Lower lobe of right lung (tissue), 2 donors: ENCODE data around the gene SMG6. TPM values are rescaled to one million over a fixed set of nuclear protein-coding genes. Genes with fewer than 3 reads are reported as not detected.

ENCODE experiments used
- ATAC-seq, 2 donors: fragments of 200-7000 bp; cut with Tn5 transposase; one replicate each; pipeline ENCODE4 v1.9.1; 2020 to 2022; ENCODE audit warnings: mild to moderate bottlenecking in 2 of 2, moderate library complexity in 2 of 2
- DNase-seq: peaks from one replicate; pipeline ENCODE4 v3.0.0-alpha.2; 2020
- H3K27ac ChIP-seq: fragments of 200-600 bp; one replicate; pipeline ENCODE4 v1.8.0; 2022
- H3K27me3 ChIP-seq: fragments of 200-600 bp; one replicate; pipeline ENCODE4 v1.8.0; 2022; ENCODE audit warnings: low read depth
- H3K36me3 ChIP-seq: fragments of 200-600 bp; one replicate; pipeline ENCODE4 v1.8.0; 2022; ENCODE audit warnings: mild to moderate bottlenecking
- H3K4me1 ChIP-seq: fragments of 200-600 bp; one replicate; pipeline ENCODE4 v1.8.0; 2022
- H3K4me3 ChIP-seq: fragments of 200-600 bp; one replicate; pipeline ENCODE4 v1.8.0; 2022; ENCODE audit warnings: mild to moderate bottlenecking
- H3K9me3 ChIP-seq: fragments of 200-600 bp; one replicate; pipeline ENCODE4 v1.8.0; 2022
- CTCF ChIP-seq: fragments of 200-600 bp; IDR thresholded peaks from one replicate; pipeline ENCODE4 v1.8.0; 2022; ENCODE audit warnings: antibody characterized with exemption, mild to moderate bottlenecking
- intact Hi-C: fragments of 100-400 bp; cut with DNase I; formaldehyde crosslinking; loops from one replicate; pipeline ENCODE4 v1.11.0; 2022
- long read RNA-seq: library from polyadenylated mRNA; unstranded; transcript quantifications from one replicate; pipeline ENCODE4 v2.0.0, GENCODE V29; 2021
- total RNA-seq: library from RNA; stranded (reverse); fragmentation: NEBNext Ultra II Directional; extraction: Animal tissue kit (Norgen Biotek cat#: 25700); gene quantifications from one replicate; pipeline ENCODE4 v1.2.1, GENCODE V29; 2021
- donor health status: DM: no; HTN: yes; CAD: no; lungs with severe emphysema.

The SMG6 gene
- total RNA-seq = 33.8 TPM
- long read RNA-seq, full-length matches to known transcripts = 10 of 29 reads
- long read RNA-seq, partial matches to known transcripts = 4 of 29 reads
- long read RNA-seq, other reads (novel, unspliced or antisense) = 15 of 29 reads

GRCh38 chr17:2303204-2304188, at the start of gene SMG6, which contains the start of gene SRR:
TSS of gene SMG6 (minus strand) at chr17:2303785. CDS start at chr17:2303720, 65 bp downstream.
TSS of gene SRR (plus strand) at chr17:2303950. CDS start at chr17:2315561, 11,611 bp downstream.
- Histone ChIP-seq H3K27me3 (no peaks in the 10 kb centered on the region), H3K4me3 (peak within 1 kb of the TSS; percentile 98), H3K36me3 (peaks cover 19% of the 10 kb centered on the region), H3K4me1 (peaks cover 28% of the 10 kb centered on the region), H3K9me3 (no peaks in the 10 kb centered on the region), H3K27ac (peak within 1 kb of the TSS; percentile 85)
- DNase-seq = peak; percentile 93
- TF ChIP-seq CTCF = no peak
- intact Hi-C loops = no loop called here
- peak; percentile 98 for ATAC-seq

- H3K27ac ChIP-seq = no peak overlapping the region
- peaks cover 13% of the 10 kb centered on the region for H3K4me1 ChIP-seq
- H3K27me3 ChIP-seq = no peaks in the 10 kb centered on the region
- no peak for ATAC-seq
- TF ChIP-seq CTCF = no peak
- no peak overlapping the region for H3K4me3 ChIP-seq
- DNase-seq = peak; percentile 23
- intact Hi-C loops = no loop called here
- H3K9me3 ChIP-seq = no peaks in the 10 kb centered on the region
- no peaks in the 10 kb centered on the region for H3K36me3 ChIP-seq
These were observed 47.7 kb upstream of the SMG6 start for GRCh38 chr17:2351269-2351668.

- TF ChIP-seq CTCF = no peak
- peaks cover 13% of the 10 kb centered on the region for H3K36me3 ChIP-seq
- H3K4me3 ChIP-seq = no peak overlapping the region
- intact Hi-C loops = no loop called here
- peaks cover 25% of the 10 kb centered on the region for H3K4me1 ChIP-seq
- H3K27me3 ChIP-seq = no peaks in the 10 kb centered on the region
- peak; percentile 38 to 53 for ATAC-seq
- peak overlapping the region; percentile 7 for H3K27ac ChIP-seq
- no peaks in the 10 kb centered on the region for H3K9me3 ChIP-seq
- DNase-seq = peak; percentile 53
These were observed 44.5 kb upstream of the SMG6 start for GRCh38 chr17:2347805-2348685.

- Histone ChIP-seq H3K4me1 (peaks cover 24% of the 10 kb centered on the region), H3K4me3 (no peak overlapping the region), H3K9me3 (no peaks in the 10 kb centered on the region), H3K36me3 (peaks cover 13% of the 10 kb centered on the region), H3K27ac (peak overlapping the region; percentile 28), H3K27me3 (no peaks in the 10 kb centered on the region)
- intact Hi-C loops = no loop called here
- TF ChIP-seq CTCF = no peak
- DNase-seq (peak; percentile 60), ATAC-seq (peak; percentile 86 to 90)
These were observed 42.9 kb upstream of the SMG6 start for GRCh38 chr17:2346475-2346874.

GRCh38 chr17:2344528-2344927, 40.9 kb upstream of the SMG6 start:
- H3K4me3 ChIP-seq = no peak overlapping the region
- intact Hi-C loops = no loop called here
- no peak for DNase-seq
- H3K27me3 ChIP-seq = no peaks in the 10 kb centered on the region
- H3K4me1 ChIP-seq = peaks cover 24% of the 10 kb centered on the region
- no peak for ATAC-seq
- H3K27ac ChIP-seq = no peak overlapping the region
- TF ChIP-seq CTCF = no peak
- H3K36me3 ChIP-seq = peaks cover 13% of the 10 kb centered on the region
- no peaks in the 10 kb centered on the region for H3K9me3 ChIP-seq
